ENCODE results near the gene CBL. TPM values are rescaled to one million over a fixed set of nuclear protein-coding genes. Genes with fewer than 3 reads are reported as not detected.
A peak's percentile ranks its signal among the peaks of the same experiment; 100 is the strongest.

The CBL gene
- polyA plus RNA-seq, 3 donors, result 7.6 to 24.0 (median 23.1) TPM

GRCh38 chr11:119337581-119338317 lies 131.6 kb downstream of the CBL start:
- intact Hi-C loops (cut with micrococcal nuclease), result no loop called here
- peaks cover 30 to 46% (median 43%) of the 10 kb centered on the region in 3 donors for H3K27me3 Mint-ChIP-seq (ENCODE audit: low read depth in 3 of 3)
- H3K79me2 ChIP-seq (ENCODE audit: insufficient read depth, low read length), result peaks cover 27% of the 10 kb centered on the region
- H3K4me3 ChIP-seq (replicated peaks in 1 of 3; ENCODE audit: low read depth in 2 of 3, low read length in 3 of 3), result no peak overlapping the region
- peaks cover 36 to 50% of the 10 kb centered on the region in 2 donors for H3K4me1 ChIP-seq (ENCODE audit: control insufficient read depth in 1 of 2, insufficient read depth in 2 of 2, low read length in 2 of 2)
- H3K27ac ChIP-seq (ENCODE audit: low read depth in 1 of 2, low read length in 2 of 2), result no peak overlapping the region
- H3K27ac Mint-ChIP-seq, result peak overlapping the region in 2 of 7 donors; percentile 41 to 78
- H3K4me1 Mint-ChIP-seq, result peaks cover 38% of the 10 kb centered on the region
- WGBS (ENCODE audit: insufficient coverage), result 89% methylated on average over 4 of the region's 9 CpGs
- H3K4me2 ChIP-seq (replicated peaks; ENCODE audit: extremely low read depth, low read length, poor library complexity, severe bottlenecking), result no peak overlapping the region
- no peak overlapping the region for H2AFZ ChIP-seq (ENCODE audit: insufficient read depth, low read depth, low read length, poor library complexity, severe bottlenecking)
- peaks cover 22% of the 10 kb centered on the region in 2 donors for H3K36me3 Mint-ChIP-seq
- H4K20me1 ChIP-seq (ENCODE audit: insufficient read depth, low read length), result peaks cover 12% of the 10 kb centered on the region
- DNase-seq, result no peak
- H3K9ac ChIP-seq (ENCODE audit: insufficient read depth, low read length, poor library complexity, severe bottlenecking), result no peak overlapping the region
- H3K27me3 ChIP-seq (ENCODE audit: control insufficient read depth in 2 of 2, insufficient read depth in 2 of 2, low read length in 2 of 2), result peaks cover 24 to 45% of the 10 kb centered on the region in 2 donors
- peaks cover 0 to 16% of the 10 kb centered on the region in 2 donors for H3K9me3 ChIP-seq (replicated peaks in 1 of 2; ENCODE audit: control insufficient read depth in 1 of 2, insufficient read depth in 1 of 2, low read length in 2 of 2)
- no peak overlapping the region for H3K4me3 Mint-ChIP-seq
- TF ChIP-seq, protein P1, sequence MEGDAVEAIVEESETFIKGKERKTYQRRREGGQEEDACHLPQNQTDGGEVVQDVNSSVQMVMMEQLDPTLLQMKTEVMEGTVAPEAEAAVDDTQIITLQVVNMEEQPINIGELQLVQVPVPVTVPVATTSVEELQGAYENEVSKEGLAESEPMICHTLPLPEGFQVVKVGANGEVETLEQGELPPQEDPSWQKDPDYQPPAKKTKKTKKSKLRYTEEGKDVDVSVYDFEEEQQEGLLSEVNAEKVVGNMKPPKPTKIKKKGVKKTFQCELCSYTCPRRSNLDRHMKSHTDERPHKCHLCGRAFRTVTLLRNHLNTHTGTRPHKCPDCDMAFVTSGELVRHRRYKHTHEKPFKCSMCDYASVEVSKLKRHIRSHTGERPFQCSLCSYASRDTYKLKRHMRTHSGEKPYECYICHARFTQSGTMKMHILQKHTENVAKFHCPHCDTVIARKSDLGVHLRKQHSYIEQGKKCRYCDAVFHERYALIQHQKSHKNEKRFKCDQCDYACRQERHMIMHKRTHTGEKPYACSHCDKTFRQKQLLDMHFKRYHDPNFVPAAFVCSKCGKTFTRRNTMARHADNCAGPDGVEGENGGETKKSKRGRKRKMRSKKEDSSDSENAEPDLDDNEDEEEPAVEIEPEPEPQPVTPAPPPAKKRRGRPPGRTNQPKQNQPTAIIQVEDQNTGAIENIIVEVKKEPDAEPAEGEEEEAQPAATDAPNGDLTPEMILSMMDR (IDR thresholded peaks at IDR 0.05), result no peak
- peaks cover 0 to 11% (median 7%) of the 10 kb centered on the region in 7 donors for H3K9me3 Mint-ChIP-seq
- peaks cover 0 to 10% of the 10 kb centered on the region in 2 donors for H3K36me3 ChIP-seq (replicated peaks in 1 of 2; ENCODE audit: control insufficient read depth in 1 of 2, insufficient read depth in 2 of 2, low read length in 2 of 2)

DNA sequence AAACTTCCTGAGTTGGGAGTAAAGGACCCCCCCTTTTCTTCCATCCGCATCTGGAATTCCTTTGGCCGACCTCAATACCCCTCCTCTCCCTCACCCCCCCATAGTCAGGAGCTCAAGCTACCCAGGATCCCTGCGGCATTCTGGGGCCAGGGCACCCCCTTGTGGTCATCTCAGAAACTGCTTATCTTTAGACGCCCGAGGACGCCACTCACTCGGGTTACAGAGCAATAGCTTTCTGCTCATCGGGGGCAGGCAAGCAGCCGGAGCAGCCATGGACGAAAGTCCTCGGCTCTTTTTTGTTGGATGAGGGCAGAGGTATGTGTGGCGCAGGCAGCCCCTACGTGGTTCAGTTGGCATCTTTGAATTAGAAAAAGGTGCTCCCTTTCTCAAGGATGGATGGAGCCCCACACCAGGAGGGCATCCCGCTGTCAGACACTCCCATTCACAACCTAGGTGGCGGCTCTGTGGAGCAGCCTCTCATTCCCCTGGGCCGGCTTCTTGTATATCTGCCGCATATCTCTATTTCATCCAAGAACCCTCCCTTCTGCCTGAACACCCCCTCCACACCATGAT lies 132.3 kb downstream of the CBL start:
- Histone ChIP-seq H3K9me3 (replicated peaks in 1 of 2; ENCODE audit: control insufficient read depth in 1 of 2, insufficient read depth in 1 of 2, low read length in 2 of 2) (peaks cover 0 to 16% of the 10 kb centered on the region in 2 donors), H2AFZ (ENCODE audit: insufficient read depth, low read depth, low read length, poor library complexity, severe bottlenecking) (no peak overlapping the region), H3K4me3 (replicated peaks in 1 of 3; ENCODE audit: low read depth in 2 of 3, low read length in 3 of 3) (no peak overlapping the region), H4K20me1 (ENCODE audit: insufficient read depth, low read length) (peaks cover 12% of the 10 kb centered on the region), H3K9ac (ENCODE audit: insufficient read depth, low read length, poor library complexity, severe bottlenecking) (no peak overlapping the region), H3K4me1 (ENCODE audit: control insufficient read depth in 1 of 2, insufficient read depth in 2 of 2, low read length in 2 of 2) (peaks cover 36 to 50% of the 10 kb centered on the region in 2 donors), H3K36me3 (replicated peaks in 1 of 2; ENCODE audit: control insufficient read depth in 1 of 2, insufficient read depth in 2 of 2, low read length in 2 of 2) (peaks cover 0 to 10% of the 10 kb centered on the region in 2 donors), H3K27me3 (ENCODE audit: control insufficient read depth in 2 of 2, insufficient read depth in 2 of 2, low read length in 2 of 2) (peaks cover 24 to 47% of the 10 kb centered on the region in 2 donors), H3K27ac (ENCODE audit: low read depth in 1 of 2, low read length in 2 of 2) (no peak overlapping the region), H3K79me2 (ENCODE audit: insufficient read depth, low read length) (peaks cover 27% of the 10 kb centered on the region), H3K4me2 (replicated peaks; ENCODE audit: extremely low read depth, low read length, poor library complexity, severe bottlenecking) (no peak overlapping the region)
- 31% methylated on average over 14 of the region's 17 CpGs for WGBS (ENCODE audit: insufficient coverage)
- Mint-ChIP-seq H3K4me1 (peaks cover 38% of the 10 kb centered on the region), H3K27me3 (ENCODE audit: low read depth in 3 of 3) (peaks cover 34 to 51% (median 49%) of the 10 kb centered on the region in 3 donors), H3K9me3 (peaks cover 0 to 11% (median 7%) of the 10 kb centered on the region in 7 donors), H3K27ac (no peak overlapping the region), H3K4me3 (peak overlapping the region in 1 of 2 donors; percentile 85), H3K36me3 (peaks cover 22% of the 10 kb centered on the region in 2 donors)
- intact Hi-C loops (cut with micrococcal nuclease), result no loop called here
- DNase-seq, result peak in 2 of 3 donors; percentile 63 to 65
- TF ChIP-seq, protein P1 (IDR thresholded peaks at IDR 0.05), result peak; percentile 77

Measured in CD14-positive monocyte (primary cell).